DMS53 (cell line): Measurements from ENCODE around the gene MPV17L2.

Experiments
- DNase-seq: peaks from one replicate; lab custom pipeline; 2025; lab: John Stamatoyannopoulos, UW

MPV17L2 gene

DNA sequence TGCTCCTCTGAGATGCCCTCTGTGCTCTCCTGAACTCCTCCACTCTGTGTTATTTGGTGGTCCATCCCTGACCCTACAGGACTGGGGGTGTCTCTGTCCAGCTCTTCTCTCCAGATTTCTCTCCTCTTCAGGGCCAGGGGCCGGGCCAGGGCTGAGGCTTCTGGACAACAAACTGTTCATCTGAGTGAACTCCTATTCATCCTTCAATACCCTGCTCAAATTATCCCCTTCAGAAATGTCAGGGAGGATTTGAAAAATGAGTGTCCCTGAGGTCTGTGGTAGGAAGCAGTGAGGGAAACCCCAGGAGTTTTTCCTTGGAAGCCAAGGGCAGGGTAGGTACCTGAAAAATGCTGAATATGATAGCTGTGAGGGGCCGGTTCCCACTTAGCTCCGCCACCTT lies 25.6 kb downstream of the MPV17L2 start:
- DNase-seq = no peak

DNA sequence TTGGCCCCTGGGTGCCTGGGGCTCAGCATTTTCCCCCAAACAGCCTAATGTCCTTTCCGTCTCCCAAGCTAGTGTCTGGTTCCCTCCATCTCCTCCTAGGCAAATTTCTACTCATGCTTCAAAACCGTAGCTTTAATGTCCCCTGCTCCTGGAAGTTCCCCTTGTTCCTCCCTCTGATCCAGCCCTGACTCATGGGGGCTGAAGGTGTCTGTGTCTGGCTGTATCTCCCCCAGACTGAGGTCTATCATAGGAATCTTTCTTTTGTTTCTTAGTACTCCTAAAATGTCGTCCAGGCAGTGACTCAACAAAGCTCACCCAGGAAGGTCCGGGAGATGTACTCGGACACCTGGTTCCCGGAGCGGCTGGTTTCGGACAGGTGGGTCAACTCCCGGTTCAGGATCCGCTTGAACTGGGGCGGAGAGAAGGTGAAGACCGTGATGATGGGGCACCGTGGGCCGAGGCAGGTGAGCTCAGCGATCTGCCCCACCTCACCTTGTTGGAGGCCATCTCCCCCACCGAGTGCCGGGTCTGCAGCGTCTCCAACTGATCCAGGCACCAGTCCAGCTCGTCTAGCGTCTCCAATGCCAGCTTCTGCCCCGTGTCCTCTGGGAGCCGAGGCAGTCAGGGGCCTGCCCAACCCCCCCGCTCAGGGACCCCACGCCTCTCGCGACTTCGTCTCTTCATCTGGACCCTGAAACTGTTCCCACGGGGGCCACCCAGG lies 27.1 kb downstream of the MPV17L2 start:
- no peak for DNase-seq

DNA sequence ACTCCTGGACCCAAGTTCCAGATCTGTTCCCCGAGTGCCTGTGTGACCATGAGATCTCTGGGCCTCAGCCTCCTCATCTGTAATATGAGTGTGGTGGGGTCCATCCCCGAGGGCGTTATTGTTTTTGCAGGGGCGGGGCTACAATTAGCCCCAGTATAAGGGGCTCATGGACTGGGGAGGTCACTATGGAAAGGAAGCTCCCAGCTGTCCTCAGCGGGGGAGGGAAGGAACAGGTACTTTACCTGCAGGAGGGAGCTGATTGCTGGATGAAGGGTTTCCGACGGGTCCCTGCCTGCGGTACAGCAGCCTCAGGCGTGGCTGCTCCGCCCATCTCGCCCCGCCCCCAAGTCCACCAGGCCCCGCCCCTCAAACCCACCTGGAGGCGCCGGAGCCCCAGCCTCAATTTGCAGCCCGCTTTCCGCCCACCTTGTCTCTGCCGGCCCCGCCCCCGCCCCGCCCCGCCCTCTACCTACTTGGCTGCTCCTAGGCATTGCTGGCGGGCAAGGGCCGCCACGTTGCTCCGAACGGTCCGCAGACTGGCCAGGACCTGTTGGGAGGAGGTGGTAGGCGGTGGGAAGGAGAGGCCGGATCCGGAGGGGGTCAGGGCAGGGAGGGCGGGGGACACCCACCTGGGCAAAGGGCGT lies 27.7 kb downstream of the MPV17L2 start:
- peak; percentile 58 for DNase-seq

GRCh38 chr19:18221815-18222725 lies 29.1 kb downstream of the MPV17L2 start:
- no peak for DNase-seq

- DNase-seq = peak; percentile 74
Measured at GRCh38 chr19:18223860-18224524, 31.0 kb downstream of the MPV17L2 start.

DNA sequence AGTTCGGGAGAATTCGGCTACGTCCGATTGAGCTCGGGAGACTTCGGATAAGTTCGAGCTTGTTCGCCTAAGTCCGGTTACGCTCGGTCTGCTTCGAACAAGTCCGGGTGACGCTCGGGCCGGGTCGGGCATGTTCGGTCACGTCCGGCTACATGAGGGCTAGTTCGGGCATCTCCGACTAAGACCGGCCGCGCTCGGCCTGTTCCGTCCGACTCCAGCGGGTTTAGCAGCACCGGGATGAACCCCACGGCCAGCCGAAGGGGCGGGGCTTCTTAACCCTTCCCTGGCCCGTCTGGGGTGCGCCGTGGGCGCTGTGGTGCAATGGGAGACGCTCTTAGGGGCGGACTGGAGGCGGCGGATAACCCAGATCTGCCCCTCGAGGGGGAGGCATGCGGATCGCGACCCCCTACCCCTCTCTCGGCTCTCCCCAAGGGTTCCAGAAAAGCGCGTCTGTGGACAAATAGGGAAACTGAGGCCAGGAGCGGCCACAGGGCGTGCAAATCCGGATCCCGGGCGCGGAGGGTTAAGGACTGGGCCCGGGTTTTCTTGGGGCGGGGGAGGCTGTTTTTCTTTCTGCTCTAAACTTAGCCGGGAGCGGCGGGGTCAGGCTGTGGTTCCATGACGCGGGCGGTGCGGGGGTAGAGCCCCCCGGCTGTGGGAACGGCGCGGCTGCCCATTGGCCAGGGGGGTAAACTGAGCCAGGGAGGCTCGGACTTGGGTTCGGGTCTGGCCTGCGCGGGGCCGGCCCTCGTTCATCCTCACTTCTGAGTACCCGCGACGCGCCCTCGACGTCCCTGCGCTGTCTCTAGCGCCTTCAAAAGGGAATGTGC lies 31.7 kb downstream of the MPV17L2 start:
- DNase-seq = peak; percentile 99

DNA sequence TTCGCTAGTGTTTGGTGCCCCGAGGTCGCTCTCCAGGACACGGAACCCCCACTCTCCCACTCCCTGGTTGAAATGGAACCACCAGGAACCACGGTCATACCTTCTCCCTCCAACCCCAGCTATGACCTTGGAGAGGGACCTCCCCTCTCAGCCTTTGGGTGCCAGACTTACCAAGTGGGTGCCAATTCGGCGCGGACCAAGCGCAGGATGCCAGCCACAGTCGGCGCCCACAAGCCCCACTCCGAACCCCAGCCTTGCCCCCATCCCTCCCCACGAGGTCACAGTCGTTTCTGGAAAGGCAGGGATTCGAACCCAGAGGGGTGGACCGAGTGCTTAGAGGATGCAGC lies 32.3 kb downstream of the MPV17L2 start:
- DNase-seq = no peak

DNA sequence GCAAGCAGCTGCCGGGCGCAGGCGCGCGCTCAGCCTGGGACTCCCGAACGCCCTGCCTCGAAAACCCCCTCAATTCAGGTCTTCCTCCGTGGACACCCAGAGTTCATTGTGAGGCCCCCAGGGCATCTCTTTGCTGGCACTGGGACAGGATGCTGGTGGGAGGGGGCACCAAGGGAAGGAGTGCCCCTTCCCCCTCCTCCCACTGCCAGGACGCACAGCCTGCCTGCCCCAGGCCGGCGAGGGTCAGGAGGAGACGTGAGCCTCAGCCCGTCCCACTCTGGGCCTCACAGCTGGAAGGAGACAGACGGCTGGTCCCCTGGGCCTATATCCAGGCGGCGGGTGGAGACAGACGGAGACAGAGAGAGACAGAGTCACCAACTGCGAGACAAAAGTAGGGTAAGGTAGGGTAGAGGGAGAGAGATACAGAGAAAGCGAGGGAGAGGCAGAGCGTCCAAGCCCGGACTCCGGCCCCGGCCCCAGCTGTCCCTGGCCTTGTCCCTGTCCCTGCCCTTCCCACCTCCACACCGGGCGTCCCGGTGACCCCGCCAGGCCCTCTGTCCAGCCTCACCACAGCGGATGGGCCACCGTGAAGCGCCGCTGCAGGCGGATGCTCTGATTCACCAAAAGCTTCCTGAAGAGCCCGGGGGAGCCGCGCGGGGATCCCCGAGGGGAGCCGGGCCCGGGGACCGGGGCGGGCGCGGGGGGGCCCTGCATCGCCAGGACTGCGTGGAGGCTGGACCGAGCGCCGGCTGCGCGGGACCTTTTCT lies 32.9 kb downstream of the MPV17L2 start, which contains the start of gene PDE4C:
Gene PDE4C (minus strand): TSS at position 737 of the 767 bp plus-strand sequence. CDS start 23 bp downstream, at position 714.
- DNase-seq = peak; percentile 68

DNA sequence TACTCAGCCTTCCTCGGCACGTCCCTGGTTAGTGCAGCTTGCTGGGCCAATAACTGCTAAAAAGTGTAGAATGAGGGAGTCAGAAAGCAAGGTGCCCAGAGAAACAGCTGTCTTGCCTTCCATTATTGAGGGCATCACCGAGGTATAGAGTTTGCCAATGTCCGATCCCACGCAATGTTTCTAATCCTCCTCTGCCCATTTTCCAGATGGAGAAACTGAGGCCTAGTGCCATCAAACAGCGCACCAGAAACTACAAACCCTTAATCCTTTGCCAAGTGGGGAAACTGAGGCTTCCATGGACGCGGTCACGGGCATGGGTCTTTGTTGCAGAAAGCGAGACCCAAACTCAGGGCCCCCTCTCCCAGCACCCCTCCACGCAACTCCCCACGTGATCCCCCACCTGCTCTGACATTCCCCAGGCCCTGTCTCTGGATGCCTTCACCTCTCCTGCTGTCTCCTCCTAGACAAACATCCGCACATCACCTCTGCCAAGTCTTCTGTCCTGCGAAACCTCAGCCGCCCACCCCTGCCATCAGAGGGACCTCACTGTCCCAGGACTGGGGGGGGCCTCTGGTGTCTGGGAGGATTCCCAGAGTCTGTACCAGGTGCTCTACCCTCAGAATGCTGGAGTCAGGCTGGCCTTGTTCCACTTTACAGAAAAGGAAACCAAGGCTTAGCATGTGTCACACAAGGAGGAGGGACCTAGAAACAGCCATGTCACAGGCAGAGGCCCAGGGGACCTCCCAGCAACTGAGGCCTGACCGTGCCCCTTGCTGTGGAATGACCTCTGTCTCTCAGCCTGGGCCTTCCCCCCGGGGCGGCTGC lies 34.1 kb downstream of the MPV17L2 start:
- DNase-seq = no peak

DNA sequence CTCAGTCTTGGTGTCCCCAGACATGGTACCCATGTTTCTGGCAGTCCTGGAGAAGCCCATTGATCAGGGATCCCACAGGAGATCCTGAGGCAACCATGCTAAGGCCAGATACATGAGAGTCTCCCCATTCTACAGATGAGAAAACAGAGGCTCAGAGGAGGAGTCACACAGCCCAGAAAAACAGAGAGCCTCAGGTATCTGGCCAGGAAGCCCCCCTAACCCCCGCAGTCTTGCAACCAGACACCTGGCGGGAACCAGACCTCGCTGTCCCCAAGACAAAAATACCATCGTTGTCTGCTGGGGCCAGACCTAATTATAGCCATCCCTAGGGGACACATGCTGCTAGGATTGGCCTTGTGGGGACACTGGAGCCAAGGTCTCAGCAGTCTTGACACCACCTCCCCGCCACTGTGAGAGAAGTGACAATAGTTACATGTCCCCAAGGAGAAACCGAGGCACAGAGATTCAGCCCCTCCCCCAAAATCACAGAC lies 34.8 kb downstream of the MPV17L2 start:
- DNase-seq = no peak

- peak; percentile 30 for DNase-seq
Measured at GRCh38 chr19:18229474-18229873, 36.5 kb downstream of the MPV17L2 start.

- no peak for DNase-seq
Measured at GRCh38 chr19:18229915-18230314, 36.9 kb downstream of the MPV17L2 start.

GRCh38 chr19:18230941-18231734 lies 38.1 kb downstream of the MPV17L2 start:
- no peak for DNase-seq

GRCh38 chr19:18231775-18232174 lies 38.8 kb downstream of the MPV17L2 start:
- no peak for DNase-seq

- DNase-seq = peak; percentile 87
Measured at GRCh38 chr19:18232540-18233223, 39.7 kb downstream of the MPV17L2 start.

- DNase-seq = peak; percentile 84
Measured at GRCh38 chr19:18233224-18233825, 40.3 kb downstream of the MPV17L2 start.

GRCh38 chr19:18234194-18234593 lies 41.2 kb downstream of the MPV17L2 start:
- no peak for DNase-seq
